ENCODE measurements around the gene PEAR1.

- no peak for TF ChIP-seq TEAD4 (IDR thresholded peaks at IDR 0.05; ENCODE audit: borderline replicate concordance, insufficient read depth)
- TF ChIP-seq POLR2AphosphoS5 (IDR thresholded peaks at IDR 0.05; ENCODE audit: low read depth, low read length): no peak
- TF ChIP-seq, protein P1, sequence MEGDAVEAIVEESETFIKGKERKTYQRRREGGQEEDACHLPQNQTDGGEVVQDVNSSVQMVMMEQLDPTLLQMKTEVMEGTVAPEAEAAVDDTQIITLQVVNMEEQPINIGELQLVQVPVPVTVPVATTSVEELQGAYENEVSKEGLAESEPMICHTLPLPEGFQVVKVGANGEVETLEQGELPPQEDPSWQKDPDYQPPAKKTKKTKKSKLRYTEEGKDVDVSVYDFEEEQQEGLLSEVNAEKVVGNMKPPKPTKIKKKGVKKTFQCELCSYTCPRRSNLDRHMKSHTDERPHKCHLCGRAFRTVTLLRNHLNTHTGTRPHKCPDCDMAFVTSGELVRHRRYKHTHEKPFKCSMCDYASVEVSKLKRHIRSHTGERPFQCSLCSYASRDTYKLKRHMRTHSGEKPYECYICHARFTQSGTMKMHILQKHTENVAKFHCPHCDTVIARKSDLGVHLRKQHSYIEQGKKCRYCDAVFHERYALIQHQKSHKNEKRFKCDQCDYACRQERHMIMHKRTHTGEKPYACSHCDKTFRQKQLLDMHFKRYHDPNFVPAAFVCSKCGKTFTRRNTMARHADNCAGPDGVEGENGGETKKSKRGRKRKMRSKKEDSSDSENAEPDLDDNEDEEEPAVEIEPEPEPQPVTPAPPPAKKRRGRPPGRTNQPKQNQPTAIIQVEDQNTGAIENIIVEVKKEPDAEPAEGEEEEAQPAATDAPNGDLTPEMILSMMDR (IDR thresholded peaks at IDR 0.05): no peak
- TF ChIP-seq GABPA (IDR thresholded peaks at IDR 0.05; ENCODE audit: low read depth): no peak
- TF ChIP-seq USF2 (IDR thresholded peaks at IDR 0.05; ENCODE audit: borderline replicate concordance, low read depth, low read length): no peak
- TF ChIP-seq JUND (IDR thresholded peaks at IDR 0.05): no peak; the same call in 1 of the 2 replicates
- no peak for TF ChIP-seq REST (IDR thresholded peaks at IDR 0.05; ENCODE audit: low read depth, low read length)
- no peak for TF ChIP-seq TAF1 (IDR thresholded peaks at IDR 0.05; ENCODE audit: borderline replicate concordance, low read depth, low read length)
- no peak; a peak in 1 of 4 replicates for TF ChIP-seq EP300 (IDR thresholded peaks at IDR 0.05; ENCODE audit: borderline replicate concordance in 1 of 2, low read depth in 1 of 2, low read length in 1 of 2)
- TF ChIP-seq RAD21 (IDR thresholded peaks at IDR 0.05; ENCODE audit: low read length): no peak
Observed at GRCh38 chr1:156926175-156926574, 32.7 kb downstream of the PEAR1 start.
